Neural crest cell (in vitro differentiated cells): ENCODE results near the gene CENPC. TPM values are rescaled to one million over a fixed set of nuclear protein-coding genes. Genes with fewer than 3 reads are reported as not detected.

Source experiments
- DNase-seq: peaks from one replicate; pipeline ENCODE4 v3.0.0; 2021; ENCODE audit warnings: low read depth, mixed read lengths, low spot score
- H3K27ac Mint-ChIP-seq: one replicate; pipeline ENCODE4 v1.8.0; 2021; ENCODE audit warnings: mild to moderate bottlenecking, mixed read lengths; ENCODE audit not compliant: unreplicated experiment
- H3K27me3 Mint-ChIP-seq: 2 replicates; pipeline ENCODE4 v1.8.0; 2021; ENCODE audit warnings: low read depth, mild to moderate bottlenecking, mixed read lengths
- H3K36me3 Mint-ChIP-seq: 2 replicates; pipeline ENCODE4 v1.8.0; 2021; ENCODE audit warnings: low read depth, mild to moderate bottlenecking, mixed read lengths
- H3K4me1 Mint-ChIP-seq: 2 replicates; pipeline ENCODE4 v1.8.0; 2021; ENCODE audit warnings: mixed read lengths
- H3K4me3 Mint-ChIP-seq: one replicate; pipeline ENCODE4 v1.8.0; 2021; ENCODE audit warnings: mild to moderate bottlenecking, mixed read lengths
- H3K9me3 Mint-ChIP-seq: 2 replicates; pipeline ENCODE4 v1.8.0; 2021; ENCODE audit warnings: mixed read lengths
- total RNA-seq: library from RNA; stranded (reverse); gene quantifications from 2 replicates; pipeline ENCODE4 v1.2.1, GENCODE V29; 2021
- TF ChIP-seq, protein P1 (sequence below): fragments of 200-600 bp; sonication (generic); conservative IDR thresholded peaks from 2 replicates; pipeline ENCODE4 v1.5.0; 2021; ENCODE audit warnings: antibody characterized with exemption, mild to moderate bottlenecking

Gene CENPC
- total RNA-seq, 1 donor from 2014 or later: 25.9 TPM

DNA sequence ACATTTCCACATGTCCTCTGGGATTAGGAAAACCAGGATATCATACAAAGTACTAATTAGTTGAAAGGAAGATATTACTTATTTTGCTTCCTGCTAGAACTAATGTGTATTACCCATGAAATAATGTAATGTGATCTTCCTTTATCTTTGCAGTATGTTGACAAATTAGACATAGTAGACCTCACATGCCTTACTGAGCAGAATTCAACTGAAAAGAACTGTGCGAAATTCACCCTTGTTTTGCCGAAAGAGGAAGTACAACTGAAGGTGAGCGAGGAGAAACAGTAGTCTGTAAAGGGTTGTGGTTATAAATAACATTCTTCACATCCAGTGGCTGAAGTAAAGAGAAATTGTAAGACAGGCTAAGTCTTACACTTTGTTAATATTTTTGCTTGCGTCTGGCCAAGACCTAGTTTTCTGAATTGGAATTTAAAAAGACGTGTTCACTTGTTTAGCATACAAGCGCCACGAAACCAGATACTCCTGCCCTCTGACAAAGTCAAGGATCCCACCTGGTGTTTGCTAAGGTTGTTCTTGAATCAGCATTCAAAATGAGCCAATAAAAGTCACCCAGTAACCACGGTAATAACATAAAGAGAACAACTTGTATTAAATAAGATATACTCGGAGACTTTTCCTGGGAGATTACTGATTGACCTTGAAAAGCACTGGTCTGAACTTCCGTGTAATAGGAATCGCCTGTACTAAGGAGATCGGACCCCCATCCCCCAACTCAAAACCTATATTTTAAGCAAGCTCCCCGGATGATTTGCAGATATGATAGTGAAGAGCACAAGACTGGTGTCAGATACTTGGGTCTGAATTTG is 30.1 kb upstream of the CENPC start:
- peaks cover 9% of the 10 kb centered on the region for H3K4me1 Mint-ChIP-seq
- H3K27me3 Mint-ChIP-seq: no peaks in the 10 kb centered on the region
- no peak overlapping the region for H3K27ac Mint-ChIP-seq
- no peaks in the 10 kb centered on the region for H3K9me3 Mint-ChIP-seq
- H3K36me3 Mint-ChIP-seq: no peaks in the 10 kb centered on the region
- H3K4me3 Mint-ChIP-seq: no peak overlapping the region
- TF ChIP-seq, protein P1, sequence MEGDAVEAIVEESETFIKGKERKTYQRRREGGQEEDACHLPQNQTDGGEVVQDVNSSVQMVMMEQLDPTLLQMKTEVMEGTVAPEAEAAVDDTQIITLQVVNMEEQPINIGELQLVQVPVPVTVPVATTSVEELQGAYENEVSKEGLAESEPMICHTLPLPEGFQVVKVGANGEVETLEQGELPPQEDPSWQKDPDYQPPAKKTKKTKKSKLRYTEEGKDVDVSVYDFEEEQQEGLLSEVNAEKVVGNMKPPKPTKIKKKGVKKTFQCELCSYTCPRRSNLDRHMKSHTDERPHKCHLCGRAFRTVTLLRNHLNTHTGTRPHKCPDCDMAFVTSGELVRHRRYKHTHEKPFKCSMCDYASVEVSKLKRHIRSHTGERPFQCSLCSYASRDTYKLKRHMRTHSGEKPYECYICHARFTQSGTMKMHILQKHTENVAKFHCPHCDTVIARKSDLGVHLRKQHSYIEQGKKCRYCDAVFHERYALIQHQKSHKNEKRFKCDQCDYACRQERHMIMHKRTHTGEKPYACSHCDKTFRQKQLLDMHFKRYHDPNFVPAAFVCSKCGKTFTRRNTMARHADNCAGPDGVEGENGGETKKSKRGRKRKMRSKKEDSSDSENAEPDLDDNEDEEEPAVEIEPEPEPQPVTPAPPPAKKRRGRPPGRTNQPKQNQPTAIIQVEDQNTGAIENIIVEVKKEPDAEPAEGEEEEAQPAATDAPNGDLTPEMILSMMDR: no peak
- DNase-seq: no peak

GRCh38 chr4:67573193-67573592 is 27.9 kb upstream of the CENPC start:
- no peak overlapping the region for H3K4me3 Mint-ChIP-seq
- peak overlapping the region; percentile 70 for H3K27ac Mint-ChIP-seq
- H3K9me3 Mint-ChIP-seq: no peaks in the 10 kb centered on the region
- peaks cover 9% of the 10 kb centered on the region for H3K4me1 Mint-ChIP-seq
- no peaks in the 10 kb centered on the region for H3K27me3 Mint-ChIP-seq
- TF ChIP-seq, protein P1: no peak
- no peak for DNase-seq
- no peaks in the 10 kb centered on the region for H3K36me3 Mint-ChIP-seq

DNA sequence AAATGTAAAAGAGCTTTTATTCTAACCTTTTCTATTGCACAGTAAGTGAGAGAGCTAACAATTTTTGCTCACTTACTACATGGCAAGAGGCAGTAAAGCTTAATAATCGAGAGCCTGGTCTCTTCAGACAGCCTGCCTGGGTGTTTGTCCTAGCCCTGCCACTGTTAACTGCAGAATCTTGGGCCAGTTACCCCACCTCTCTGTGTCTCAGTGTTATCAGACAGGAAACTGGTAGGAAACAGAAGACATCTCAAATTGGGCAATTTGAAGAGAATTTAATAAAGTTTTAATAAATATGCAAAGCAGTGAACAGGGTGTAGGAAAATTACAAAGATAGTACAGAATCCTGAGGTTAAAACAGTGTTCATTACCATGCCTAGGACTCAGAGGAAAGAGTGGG is 26.7 kb upstream of the CENPC start:
- Mint-ChIP-seq H3K36me3 (no peaks in the 10 kb centered on the region), H3K4me3 (no peak overlapping the region), H3K27ac (no peak overlapping the region), H3K9me3 (no peaks in the 10 kb centered on the region), H3K27me3 (no peaks in the 10 kb centered on the region), H3K4me1 (peaks cover 9% of the 10 kb centered on the region)
- TF ChIP-seq, protein P1: no peak
- DNase-seq: no peak

DNA sequence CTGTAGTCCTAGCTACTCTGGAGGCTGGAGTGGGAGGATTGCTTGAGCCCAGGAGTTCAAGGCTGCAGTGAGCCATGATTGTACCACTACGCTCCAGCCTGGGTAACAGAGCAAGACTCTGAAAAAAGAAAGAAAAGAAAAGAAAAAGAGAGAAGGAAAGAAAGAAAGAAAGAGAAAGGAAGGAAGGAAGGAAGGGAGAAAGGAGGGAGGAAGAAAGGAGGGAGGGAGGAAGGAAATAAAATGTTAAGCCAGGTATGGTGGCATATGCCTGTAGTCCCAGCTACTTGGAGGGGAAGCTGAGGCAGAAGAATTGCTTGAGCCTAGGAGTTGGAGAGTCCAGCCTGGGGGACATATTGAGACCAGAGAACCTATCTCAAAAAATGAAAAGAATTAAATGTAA is 25.2 kb upstream of the CENPC start:
- H3K36me3 Mint-ChIP-seq: no peaks in the 10 kb centered on the region
- TF ChIP-seq, protein P1: no peak
- peaks cover 9% of the 10 kb centered on the region for H3K4me1 Mint-ChIP-seq
- no peaks in the 10 kb centered on the region for H3K9me3 Mint-ChIP-seq
- no peaks in the 10 kb centered on the region for H3K27me3 Mint-ChIP-seq
- H3K27ac Mint-ChIP-seq: no peak overlapping the region
- no peak for DNase-seq
- no peak overlapping the region for H3K4me3 Mint-ChIP-seq

DNA sequence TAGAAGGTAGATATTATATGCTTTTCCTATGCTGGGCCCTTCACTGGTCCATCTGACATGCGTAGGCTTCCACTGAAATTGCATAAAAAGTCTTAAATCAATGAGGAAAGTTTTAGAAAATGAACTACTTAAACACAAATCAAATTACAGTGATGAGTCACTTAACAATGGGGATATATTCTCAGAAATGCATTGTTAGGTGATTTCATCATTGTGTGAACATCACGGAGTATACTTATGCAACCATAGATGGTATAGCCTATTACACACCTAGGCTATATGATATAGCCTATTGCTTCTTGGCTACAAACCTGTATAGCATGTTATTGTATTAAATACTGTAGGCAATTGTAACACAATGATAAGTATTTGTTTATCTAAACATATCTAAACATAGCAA is 23.5 kb upstream of the CENPC start:
- H3K9me3 Mint-ChIP-seq: no peaks in the 10 kb centered on the region
- no peaks in the 10 kb centered on the region for H3K27me3 Mint-ChIP-seq
- H3K4me1 Mint-ChIP-seq: peaks cover 9% of the 10 kb centered on the region
- TF ChIP-seq, protein P1: no peak
- no peak overlapping the region for H3K27ac Mint-ChIP-seq
- H3K4me3 Mint-ChIP-seq: no peak overlapping the region
- H3K36me3 Mint-ChIP-seq: no peaks in the 10 kb centered on the region
- no peak for DNase-seq
